Measurements from ENCODE around the gene EEIG1.
"Not testable (repeated sequence)": the region's sequence is repeated elsewhere in the genome, so short reads cannot be mapped to it uniquely, and the experiment has no call there.

EEIG1 gene

DNA sequence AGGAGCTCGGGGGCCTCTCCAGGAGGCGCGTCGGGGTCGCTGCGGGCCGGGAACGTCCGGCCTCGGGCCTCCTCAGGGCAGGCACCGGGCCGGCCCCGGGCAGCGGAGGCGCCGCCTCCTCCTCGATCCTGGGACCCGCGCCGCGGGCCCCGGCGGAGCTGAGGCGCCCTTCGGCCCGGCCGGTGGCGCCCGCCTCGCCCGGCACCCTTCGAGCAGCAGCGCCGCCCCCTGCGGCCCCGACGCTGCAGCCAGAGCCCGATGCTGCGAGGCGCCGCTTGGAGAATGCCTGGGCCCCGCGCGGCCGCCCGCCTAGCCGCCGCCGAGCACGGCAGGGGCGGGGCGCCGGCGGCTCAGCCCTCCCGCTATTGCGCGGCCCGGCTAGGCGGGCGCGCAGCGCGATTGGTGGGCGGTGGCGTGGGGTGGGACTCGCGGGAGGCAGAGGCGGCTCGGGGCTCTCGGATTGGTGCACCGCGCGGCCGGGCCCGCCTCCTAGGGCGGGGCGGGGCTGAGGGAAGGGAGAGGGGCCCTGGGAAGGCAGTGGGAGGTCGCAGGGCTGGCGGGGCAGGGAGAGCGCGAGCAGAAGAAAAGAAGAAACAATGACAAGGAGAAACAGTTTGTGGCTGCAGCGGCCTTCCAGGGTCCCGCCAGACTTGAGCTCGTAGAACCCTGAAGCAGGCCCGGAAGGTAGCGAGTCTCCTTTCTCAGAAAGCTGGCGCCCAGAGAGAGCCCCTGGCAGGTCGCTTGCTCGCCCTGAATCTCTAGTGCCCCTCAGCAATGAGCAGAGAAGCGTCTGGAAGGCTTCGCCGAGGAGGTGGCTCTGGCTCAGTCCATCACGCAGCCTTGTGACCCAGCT lies at the start of gene EEIG1:
EEIG1 (minus strand) TSS at position 284 of the 853 bp plus-strand sequence. CDS start 852 bp downstream, outside the sequence.
- peak; percentile 93 for DNase-seq (ENCODE audit: low spot score)

GRCh38 chr9:128027705-128028104 lies 46.9 kb upstream of the EEIG1 start:
- no peak for DNase-seq (ENCODE audit: low spot score)

DNA sequence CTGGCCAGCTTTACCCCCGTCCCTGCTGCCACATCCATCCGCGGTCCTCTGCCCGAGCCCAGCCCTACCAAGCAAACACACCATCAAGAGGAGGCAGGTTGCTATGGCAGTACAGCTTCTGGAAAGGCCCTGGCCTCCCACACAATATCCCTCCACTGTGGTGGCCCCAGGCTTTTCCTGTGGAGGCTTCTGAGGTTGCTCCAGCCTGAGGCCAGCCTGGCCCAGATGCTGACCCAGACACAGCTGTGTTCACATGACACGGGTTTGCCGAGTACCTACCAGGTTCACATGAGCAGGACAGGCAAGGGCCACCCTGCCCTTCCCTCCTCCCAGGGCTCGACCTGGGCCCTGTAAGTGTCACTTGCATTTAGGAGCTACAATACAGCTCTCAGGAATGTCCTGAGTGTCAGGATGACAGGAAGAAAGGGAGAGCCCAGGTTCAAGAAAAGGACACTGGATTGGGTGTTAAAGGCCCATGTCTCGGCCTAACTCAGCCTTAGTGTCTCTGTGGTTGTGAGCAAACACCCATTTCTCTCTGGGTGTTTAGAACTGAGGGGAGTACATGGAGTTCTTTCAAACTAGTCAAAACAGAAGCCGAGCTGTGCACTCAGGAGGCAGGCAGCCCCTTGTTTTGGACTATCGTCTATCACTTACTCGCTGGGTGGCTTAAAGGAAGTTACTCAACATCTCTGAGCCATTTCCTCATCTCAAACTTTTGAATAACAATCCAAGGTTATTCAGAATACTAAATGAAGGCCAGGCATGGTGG lies 46.2 kb upstream of the EEIG1 start:
- peak; percentile 15 for DNase-seq (ENCODE audit: low spot score)

GRCh38 chr9:128026255-128026772 lies 45.5 kb upstream of the EEIG1 start:
- DNase-seq (ENCODE audit: low spot score): no peak

DNA sequence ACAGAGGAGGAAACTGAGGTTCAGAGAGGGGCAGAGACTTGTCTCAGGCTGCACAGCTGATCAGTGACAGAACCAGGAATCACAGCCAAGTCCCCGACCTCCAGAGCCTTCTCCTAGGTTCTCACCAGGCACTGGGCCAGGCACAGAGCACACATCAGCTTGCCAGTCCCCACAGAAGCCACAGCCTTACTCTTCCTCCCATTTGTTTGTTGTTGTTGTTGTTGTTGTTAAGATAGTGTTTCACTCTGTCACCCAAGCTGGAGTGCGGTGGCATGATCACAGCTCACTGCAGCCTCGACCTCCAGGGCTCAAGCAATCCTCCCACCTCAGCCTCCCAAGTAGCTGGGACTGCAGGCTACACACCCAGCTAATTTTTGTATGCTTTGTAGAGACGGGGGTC lies 44.9 kb upstream of the EEIG1 start:
- no peak for DNase-seq (ENCODE audit: low spot score)

DNA sequence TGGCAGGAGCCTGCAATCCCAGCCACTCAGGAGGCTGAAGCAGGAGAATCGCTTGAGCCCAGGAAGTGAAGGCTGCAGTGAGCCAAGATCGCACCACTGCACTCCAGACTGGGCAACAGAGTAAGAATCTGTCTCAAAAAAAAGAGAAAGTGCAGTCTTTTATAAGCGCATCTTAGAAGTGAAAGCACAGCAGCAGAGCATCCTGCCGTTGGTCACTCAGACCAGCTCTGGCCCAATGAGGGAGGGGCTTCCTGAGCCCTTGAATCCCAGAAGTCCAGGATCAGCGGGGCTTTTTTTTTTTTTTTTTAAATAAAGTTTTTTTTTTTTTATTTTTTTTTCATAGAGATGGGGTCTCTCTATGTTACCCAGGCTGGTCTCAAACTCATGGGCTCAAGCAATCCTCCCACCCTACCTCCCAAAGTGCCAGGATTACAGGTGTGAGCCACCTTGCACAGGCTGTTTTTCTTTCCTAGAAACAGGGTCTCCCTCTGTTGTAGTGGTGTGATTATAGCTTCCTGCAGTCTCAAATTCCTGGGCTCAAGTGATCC lies 44.0 kb upstream of the EEIG1 start:
- no peak for DNase-seq (ENCODE audit: low spot score)

DNA sequence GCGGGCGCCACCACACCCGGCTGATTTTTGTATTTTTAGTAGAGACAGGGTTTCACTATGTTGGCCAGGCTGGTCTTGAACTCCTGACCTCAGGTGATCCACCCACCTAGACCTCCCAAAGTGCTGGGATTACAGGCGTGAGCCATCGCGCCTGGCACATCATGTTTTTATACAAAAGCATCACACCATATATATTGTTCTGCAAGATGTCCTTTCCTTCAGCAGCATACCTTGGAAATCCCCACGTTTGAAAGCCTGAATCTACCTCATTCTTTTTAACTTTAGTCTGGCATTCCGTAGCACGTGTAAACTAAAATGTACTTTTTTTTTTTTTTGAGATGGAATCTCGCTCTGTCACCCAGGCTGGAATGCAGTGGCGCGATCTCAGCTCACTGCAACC lies 42.9 kb upstream of the EEIG1 start:
- not testable (repeated sequence) for DNase-seq (ENCODE audit: low spot score)

DNA sequence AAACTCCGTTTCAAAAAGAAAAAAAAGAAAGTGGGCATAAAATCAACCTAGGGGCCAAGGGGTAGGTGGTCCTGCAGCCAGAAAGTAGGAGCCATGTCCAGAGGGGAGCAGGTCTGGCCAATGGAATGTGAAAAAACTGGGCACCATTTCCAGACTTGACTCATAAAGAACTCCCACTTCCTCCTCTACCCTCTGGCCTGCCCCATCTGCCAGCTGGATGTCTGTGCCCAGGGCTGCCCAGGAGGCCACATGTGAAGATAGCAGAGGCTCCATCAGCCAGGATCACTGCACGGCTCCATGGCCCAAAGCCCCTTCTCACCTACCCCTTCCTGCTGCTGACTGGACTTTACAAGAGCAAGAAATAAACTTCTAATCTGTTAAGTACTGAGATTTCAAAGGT lies 42.1 kb upstream of the EEIG1 start:
- no peak for DNase-seq (ENCODE audit: low spot score)

DNA sequence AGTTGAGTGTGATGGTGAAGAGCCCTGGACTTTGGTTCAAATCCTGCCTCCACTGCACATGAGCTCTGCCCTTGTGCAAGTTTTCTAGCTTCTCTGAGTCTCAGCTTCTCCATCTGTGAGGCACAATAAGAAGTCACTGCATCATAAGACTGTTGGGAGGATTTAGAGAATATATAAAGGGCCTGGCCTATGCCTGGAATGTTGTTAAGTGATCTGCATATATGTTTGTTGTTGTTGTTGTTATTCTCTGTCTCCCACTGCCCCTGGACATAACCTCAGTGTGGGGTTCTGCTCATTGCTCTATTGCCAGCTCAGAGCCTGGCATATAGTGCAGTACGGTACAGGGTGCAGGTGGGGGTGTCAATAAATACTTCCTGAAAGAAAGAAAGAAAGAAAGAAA lies 40.3 kb upstream of the EEIG1 start:
- no peak for DNase-seq (ENCODE audit: low spot score)

DNA sequence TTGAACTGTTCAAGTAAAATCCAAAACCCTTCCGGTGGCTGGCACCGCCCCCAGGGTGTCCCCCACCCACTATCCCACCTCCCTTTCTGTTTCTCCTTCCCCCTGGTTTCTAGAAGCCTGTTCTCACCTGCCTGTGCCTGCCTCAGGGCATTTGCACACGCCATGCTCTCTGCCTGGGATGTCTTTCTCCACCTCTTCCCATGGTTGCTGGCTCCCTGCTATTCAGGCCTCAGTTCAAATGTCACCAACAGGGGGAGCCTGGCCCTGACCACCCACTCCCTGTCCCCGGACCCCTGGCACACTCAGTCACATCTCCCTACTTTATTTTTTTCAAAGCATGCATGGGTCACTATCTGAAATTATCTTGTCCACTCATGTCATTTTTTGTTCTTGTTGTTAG lies 39.9 kb upstream of the EEIG1 start:
- no peak for DNase-seq (ENCODE audit: low spot score)

GRCh38 chr9:128015696-128016095 lies 34.9 kb upstream of the EEIG1 start:
- DNase-seq (ENCODE audit: low spot score): no peak

- DNase-seq (ENCODE audit: low spot score): no peak
These were observed 30.5 kb upstream of the EEIG1 start for GRCh38 chr9:128011071-128011817.

GRCh38 chr9:128009639-128010038 lies 28.9 kb upstream of the EEIG1 start:
- DNase-seq (ENCODE audit: low spot score): no peak

DNA sequence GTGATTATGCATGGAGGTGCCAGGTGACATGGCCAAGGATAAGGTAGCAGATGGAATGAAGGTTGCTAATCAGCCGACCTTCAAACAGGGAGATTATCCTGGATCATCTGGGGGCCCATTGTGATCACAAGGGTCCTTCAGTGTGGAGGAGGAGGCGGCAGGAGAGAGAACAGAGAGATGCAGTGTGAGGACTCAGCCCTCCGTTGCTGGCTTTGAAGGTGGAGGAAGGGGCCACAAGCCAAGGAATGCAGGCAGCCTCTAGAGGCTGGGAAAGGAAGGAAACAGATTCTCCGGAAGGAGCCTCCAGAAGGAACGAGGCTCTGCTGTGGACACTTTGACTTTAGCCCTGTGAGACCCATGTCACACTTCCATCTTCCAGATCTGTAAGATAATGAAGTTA lies 27.4 kb upstream of the EEIG1 start:
- DNase-seq (ENCODE audit: low spot score): no peak

- no peak for DNase-seq (ENCODE audit: low spot score)
These were observed 26.9 kb upstream of the EEIG1 start for GRCh38 chr9:128007566-128008138.

GRCh38 chr9:128006332-128006996 lies 25.7 kb upstream of the EEIG1 start:
- no peak for DNase-seq (ENCODE audit: low spot score)

- DNase-seq (ENCODE audit: low spot score): no peak
These were observed 25.1 kb upstream of the EEIG1 start for GRCh38 chr9:128005923-128006322.

DNA sequence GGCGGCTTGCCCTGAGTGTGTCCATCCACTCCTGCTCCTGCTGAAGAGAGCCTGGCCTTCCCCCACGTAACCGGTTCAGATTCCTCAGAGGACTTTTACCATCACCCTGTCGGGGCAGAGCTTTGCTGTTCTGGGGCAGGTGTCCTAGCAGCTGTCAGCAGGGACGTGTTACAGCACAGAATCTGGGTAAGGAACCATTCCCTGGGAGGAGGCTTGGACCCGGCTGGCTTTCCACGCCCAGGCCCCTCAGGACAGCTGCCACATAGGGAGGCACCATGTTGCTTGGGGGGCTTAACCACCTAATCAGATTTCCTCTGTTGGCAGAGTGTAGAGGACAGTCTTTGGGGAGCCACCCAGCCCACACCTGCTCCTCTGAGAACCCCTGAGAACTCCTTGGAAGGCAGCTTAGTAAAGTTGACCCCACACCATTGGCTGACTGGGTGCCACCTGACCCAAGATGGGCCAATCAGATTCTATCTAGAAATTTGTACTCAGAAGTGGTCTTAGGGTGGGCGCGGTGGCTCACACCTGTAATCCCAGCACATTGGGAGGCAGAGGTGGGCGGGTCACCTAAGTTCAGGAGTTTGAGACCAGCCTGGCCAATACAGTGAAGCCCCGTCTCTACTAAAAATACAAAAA lies 23.3 kb upstream of the EEIG1 start:
- DNase-seq (ENCODE audit: low spot score): no peak

DNA sequence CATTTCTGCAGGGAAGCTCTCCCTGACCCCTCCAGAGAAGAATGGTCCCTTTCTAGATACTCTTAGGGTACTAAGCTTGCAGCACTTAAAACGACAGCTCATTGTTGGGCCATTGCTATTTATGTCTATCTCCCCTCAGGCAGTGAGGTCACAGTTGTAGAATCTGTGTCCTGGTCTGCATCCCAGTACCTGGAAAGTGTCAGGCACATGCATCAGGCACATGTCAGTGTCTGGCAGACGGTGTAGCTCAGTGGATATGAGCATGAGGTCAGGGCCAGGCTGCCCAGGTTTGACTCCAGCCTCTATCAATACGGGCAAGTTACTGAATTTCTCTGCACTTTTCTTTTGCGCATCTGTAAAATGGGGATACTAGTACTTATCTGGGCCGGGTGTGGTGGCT lies 22.2 kb upstream of the EEIG1 start:
- DNase-seq (ENCODE audit: low spot score): no peak

DNA sequence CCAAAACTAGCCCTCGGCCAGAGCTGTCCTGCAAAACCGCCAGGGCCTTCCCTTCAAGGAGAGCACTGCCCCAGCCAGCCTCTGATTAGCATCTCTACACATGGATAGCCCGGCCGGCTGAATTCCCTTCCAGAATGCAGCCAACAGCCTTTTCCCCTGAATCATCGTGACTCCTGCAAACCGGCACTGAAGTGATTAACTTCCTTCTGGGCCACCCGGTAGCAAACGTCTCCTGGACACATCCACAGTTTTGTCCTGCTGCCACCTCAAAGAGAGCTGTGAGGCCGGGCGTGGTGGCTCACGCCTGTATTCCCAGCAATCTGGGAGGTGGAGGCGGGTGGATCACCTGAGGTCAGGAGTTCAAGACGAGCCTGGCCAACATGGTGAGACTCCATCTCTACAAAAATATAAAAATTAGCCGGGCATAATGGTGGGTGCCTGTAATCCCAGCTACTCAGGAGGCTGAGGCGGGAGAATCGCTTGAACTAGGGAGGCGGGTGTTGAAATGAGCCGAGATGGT lies 21.1 kb upstream of the EEIG1 start:
- no peak for DNase-seq (ENCODE audit: low spot score)

Data from HuH-7.5 (cell line).